ENCODE measurements around the gene STK31. TPM values are rescaled to one million over a fixed set of nuclear protein-coding genes. Genes with fewer than 3 reads are reported as not detected.
A peak's percentile ranks its signal among the peaks of the same experiment; 100 is the strongest.

The STK31 gene
- total and polyA plus RNA-seq, 4 experiments from 2014 or later = 0.55 to 1.1 TPM; not detected in 2

DNA sequence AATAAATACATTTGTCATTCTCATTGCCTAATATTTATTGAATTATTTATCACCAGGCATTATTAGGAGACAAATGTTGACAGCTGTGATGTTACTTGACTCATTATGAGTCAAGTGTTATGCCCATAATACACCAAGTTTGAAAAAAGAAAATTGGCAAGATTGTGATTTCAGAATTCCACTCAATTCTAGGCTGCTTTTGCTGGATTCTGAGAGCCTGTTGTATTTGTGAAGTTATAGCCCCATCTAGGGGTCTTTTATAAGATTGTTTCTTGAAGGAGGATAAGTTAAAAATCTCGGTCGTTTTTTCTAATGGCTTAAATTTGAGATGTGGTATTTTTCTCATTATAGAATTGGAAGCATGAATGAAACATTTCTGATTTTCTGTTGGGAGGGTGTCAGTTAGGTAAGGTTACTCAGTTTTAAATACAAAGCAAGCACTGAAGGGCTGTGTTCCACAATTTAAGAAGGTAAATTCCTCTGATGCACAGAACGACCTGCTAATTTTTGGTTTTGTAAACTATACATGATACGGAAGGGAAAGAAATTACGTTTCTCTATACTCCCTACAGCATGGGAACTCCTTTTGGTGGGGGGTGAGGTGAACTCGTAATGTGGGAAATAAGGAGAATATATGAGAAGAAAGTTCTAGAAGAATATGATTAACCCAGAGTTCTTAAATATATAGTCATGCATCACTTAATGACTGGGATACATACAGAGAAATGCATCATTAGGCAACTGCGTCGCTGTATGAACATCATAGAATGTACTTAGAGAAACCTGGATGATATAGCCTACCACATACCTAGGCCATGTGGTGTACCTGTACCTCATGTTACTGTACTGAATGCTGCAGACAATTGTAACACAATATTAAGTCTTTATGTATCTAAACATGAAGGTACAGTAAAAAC, 2.6 kb downstream of the STK31 start:
- Mint-ChIP-seq H3K36me3 (no peaks in the 10 kb centered on the region), H3K4me1 (no peaks in the 10 kb centered on the region), H3K27ac (no peak overlapping the region), H3K4me3 (no peak overlapping the region), H3K9me3 (no peaks in the 10 kb centered on the region), H3K27me3 (no peaks in the 10 kb centered on the region)
- Histone ChIP-seq H3K4me1 (ENCODE audit: insufficient read depth, low read length) (no peaks in the 10 kb centered on the region), H3K27me3 (ENCODE audit: insufficient read depth, low read length) (no peaks in the 10 kb centered on the region), H3K4me3 (ENCODE audit: low read length in 2 of 2) (no peak overlapping the region), H3K36me3 (ENCODE audit: insufficient read depth, low read length) (no peaks in the 10 kb centered on the region), H3K27ac (ENCODE audit: low read depth, low read length) (no peak overlapping the region), H3K9me3 (ENCODE audit: control insufficient read depth in 1 of 2, low read length in 2 of 2) (no peaks in the 10 kb centered on the region)
- POLR2A ChIA-PET (ENCODE audit: partially characterized antibody) = no interaction called here
- peak in 4 of 5 donors; percentile 37 to 53 (median 46) for DNase-seq
- CTCF ChIA-PET (ENCODE audit: partially characterized antibody) = interaction anchor here (1.0 to 5.3 kb wide), 24 partner anchors 8 to 1380 kb away, joined by 3 to 58 read pairs (median 5); no protein-coding TSS in a partner anchor
- intact Hi-C loops (cut with micrococcal nuclease) = loop anchor here (1.0 to 10.0 kb wide), 6 partner anchors 142 to 955 kb away; no protein-coding TSS in a partner anchor

- Histone ChIP-seq H3K9me3 (ENCODE audit: control insufficient read depth in 1 of 2, low read length in 2 of 2) (no peaks in the 10 kb centered on the region), H3K36me3 (ENCODE audit: insufficient read depth, low read length) (no peaks in the 10 kb centered on the region), H3K4me1 (ENCODE audit: insufficient read depth, low read length) (no peaks in the 10 kb centered on the region), H3K27me3 (ENCODE audit: insufficient read depth, low read length) (no peaks in the 10 kb centered on the region), H3K27ac (ENCODE audit: low read depth, low read length) (no peak overlapping the region), H3K4me3 (ENCODE audit: low read length in 2 of 2) (no peak overlapping the region)
- no peak for DNase-seq
- H3K4me1 Mint-ChIP-seq = no peaks in the 10 kb centered on the region
- H3K4me3 Mint-ChIP-seq = no peak overlapping the region
- ChIA-PET POLR2A (ENCODE audit: partially characterized antibody) (no interaction called here), CTCF (ENCODE audit: partially characterized antibody) (interaction anchor here (0.6 to 3.4 kb wide), 10 partner anchors 14 to 442 kb away, joined by 3 to 25 read pairs (median 6); no protein-coding TSS in a partner anchor)
- intact Hi-C loops (cut with micrococcal nuclease) = loop anchor here (5.0 to 10.0 kb wide), 3 partner anchors 356 to 954 kb away; no protein-coding TSS in a partner anchor
- H3K27ac Mint-ChIP-seq = no peak overlapping the region
- no peaks in the 10 kb centered on the region for H3K9me3 Mint-ChIP-seq
- H3K36me3 Mint-ChIP-seq = no peaks in the 10 kb centered on the region
- H3K27me3 Mint-ChIP-seq = no peaks in the 10 kb centered on the region
Measured at GRCh38 chr7:23713285-23714149, 3.5 kb downstream of the STK31 start.

- H3K36me3 Mint-ChIP-seq = no peaks in the 10 kb centered on the region
- H3K4me1 Mint-ChIP-seq = no peaks in the 10 kb centered on the region
- no peak for DNase-seq
- no peak overlapping the region for H3K4me3 Mint-ChIP-seq
- no peaks in the 10 kb centered on the region for H3K36me3 ChIP-seq (ENCODE audit: insufficient read depth, low read length)
- no peaks in the 10 kb centered on the region for H3K4me1 ChIP-seq (ENCODE audit: insufficient read depth, low read length)
- no peaks in the 10 kb centered on the region for H3K27me3 Mint-ChIP-seq
- no peak overlapping the region for H3K4me3 ChIP-seq (ENCODE audit: low read length in 2 of 2)
- H3K9me3 Mint-ChIP-seq = no peaks in the 10 kb centered on the region
- POLR2A ChIA-PET (ENCODE audit: partially characterized antibody) = no interaction called here
- no peaks in the 10 kb centered on the region for H3K9me3 ChIP-seq (ENCODE audit: control insufficient read depth in 1 of 2, low read length in 2 of 2)
- H3K27ac ChIP-seq (ENCODE audit: low read depth, low read length) = no peak overlapping the region
- H3K27ac Mint-ChIP-seq = no peak overlapping the region
- CTCF ChIA-PET (ENCODE audit: partially characterized antibody) = interaction anchor here (1.1 to 3.4 kb wide), 8 partner anchors 15 to 442 kb away, joined by 3 to 25 read pairs (median 8); no protein-coding TSS in a partner anchor
- no peaks in the 10 kb centered on the region for H3K27me3 ChIP-seq (ENCODE audit: insufficient read depth, low read length)
- intact Hi-C loops (cut with micrococcal nuclease) = loop anchor here (5.0 to 10.0 kb wide), 3 partner anchors 357 to 953 kb away; no protein-coding TSS in a partner anchor
Measured at GRCh38 chr7:23714150-23714464, 4.1 kb downstream of the STK31 start.

- Histone ChIP-seq H3K4me1 (ENCODE audit: insufficient read depth, low read length) (no peaks in the 10 kb centered on the region), H3K27me3 (ENCODE audit: insufficient read depth, low read length) (no peaks in the 10 kb centered on the region), H3K27ac (ENCODE audit: low read depth, low read length) (no peak overlapping the region), H3K4me3 (ENCODE audit: low read length in 2 of 2) (no peak overlapping the region), H3K9me3 (ENCODE audit: control insufficient read depth in 1 of 2, low read length in 2 of 2) (no peaks in the 10 kb centered on the region), H3K36me3 (ENCODE audit: insufficient read depth, low read length) (no peaks in the 10 kb centered on the region)
- ChIA-PET POLR2A (ENCODE audit: partially characterized antibody) (no interaction called here), CTCF (ENCODE audit: partially characterized antibody) (interaction anchor here (1.1 to 3.4 kb wide), 9 partner anchors 15 to 443 kb away, joined by 3 to 25 read pairs (median 8); no protein-coding TSS in a partner anchor)
- DNase-seq = no peak
- no peaks in the 10 kb centered on the region for H3K4me1 Mint-ChIP-seq
- no peaks in the 10 kb centered on the region for H3K27me3 Mint-ChIP-seq
- no peaks in the 10 kb centered on the region for H3K36me3 Mint-ChIP-seq
- H3K9me3 Mint-ChIP-seq = no peaks in the 10 kb centered on the region
- intact Hi-C loops (cut with micrococcal nuclease) = loop anchor here (5.0 to 10.0 kb wide), 3 partner anchors 357 to 953 kb away; no protein-coding TSS in a partner anchor
- no peak overlapping the region for H3K4me3 Mint-ChIP-seq
- no peak overlapping the region for H3K27ac Mint-ChIP-seq
Measured at GRCh38 chr7:23714579-23714978, 4.6 kb downstream of the STK31 start.

DNA sequence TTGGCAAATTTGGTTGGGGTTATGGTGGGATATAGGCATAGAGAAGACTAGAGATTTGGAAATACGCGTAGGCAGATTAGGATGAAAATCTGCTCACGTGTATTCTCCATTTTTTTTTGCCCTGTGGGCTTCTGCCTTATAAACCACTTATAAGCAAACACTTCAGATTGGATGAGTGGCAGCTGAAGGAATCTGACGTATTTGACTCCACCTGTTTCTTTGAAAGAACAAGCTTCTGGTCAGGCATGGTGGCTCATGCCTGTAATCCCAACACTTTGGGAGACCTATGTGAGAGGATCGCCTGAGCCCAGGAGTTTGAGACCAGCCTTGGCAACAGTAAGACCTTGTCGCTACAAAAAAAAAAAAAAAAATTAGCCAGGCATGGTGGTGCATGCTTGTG, 5.1 kb downstream of the STK31 start:
- Mint-ChIP-seq H3K27me3 (no peaks in the 10 kb centered on the region), H3K36me3 (no peaks in the 10 kb centered on the region), H3K4me1 (no peaks in the 10 kb centered on the region), H3K4me3 (no peak overlapping the region), H3K9me3 (no peaks in the 10 kb centered on the region), H3K27ac (no peak overlapping the region)
- Histone ChIP-seq H3K36me3 (ENCODE audit: insufficient read depth, low read length) (no peaks in the 10 kb centered on the region), H3K27me3 (ENCODE audit: insufficient read depth, low read length) (no peaks in the 10 kb centered on the region), H3K27ac (ENCODE audit: low read depth, low read length) (no peak overlapping the region), H3K9me3 (ENCODE audit: control insufficient read depth in 1 of 2, low read length in 2 of 2) (no peaks in the 10 kb centered on the region), H3K4me1 (ENCODE audit: insufficient read depth, low read length) (no peaks in the 10 kb centered on the region), H3K4me3 (ENCODE audit: low read length in 2 of 2) (no peak overlapping the region)
- CTCF ChIA-PET (ENCODE audit: partially characterized antibody) = interaction anchor here (1.2 to 3.4 kb wide), 5 partner anchors 143 to 443 kb away, joined by 3 to 25 read pairs (median 8); no protein-coding TSS in a partner anchor
- no peak for DNase-seq
- intact Hi-C loops (cut with micrococcal nuclease) = loop anchor here (10.0 kb wide), 1 partner anchor 630 kb away; no protein-coding TSS in a partner anchor
- POLR2A ChIA-PET (ENCODE audit: partially characterized antibody) = no interaction called here

DNA sequence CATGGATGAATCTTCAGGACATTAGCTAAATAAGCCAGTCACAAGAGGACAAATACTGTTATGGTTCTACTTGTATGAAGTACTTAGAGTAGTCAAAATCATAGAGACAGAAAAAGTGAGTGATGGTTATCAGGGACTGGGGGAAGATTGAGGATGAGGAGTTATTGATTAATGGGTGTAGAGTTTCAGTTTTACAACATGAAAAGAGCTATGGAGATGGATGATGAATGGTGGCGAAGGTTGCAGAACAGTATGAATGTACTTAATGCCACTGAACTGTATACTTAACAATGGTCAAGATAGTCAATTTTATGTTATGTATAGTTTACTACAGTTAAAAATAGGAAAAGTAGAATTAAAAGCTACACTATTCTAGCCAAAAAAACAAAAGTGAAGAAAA, 7.8 kb downstream of the STK31 start:
- H3K4me3 Mint-ChIP-seq = no peak overlapping the region
- no peaks in the 10 kb centered on the region for H3K27me3 Mint-ChIP-seq
- H3K27ac Mint-ChIP-seq = no peak overlapping the region
- ChIA-PET CTCF (ENCODE audit: partially characterized antibody) (interaction anchor here (1.0 to 1.9 kb wide), 3 partner anchors 21 to 171 kb away, joined by 4 to 6 read pairs (median 5); no protein-coding TSS in a partner anchor), POLR2A (ENCODE audit: partially characterized antibody) (no interaction called here)
- H3K4me1 ChIP-seq (ENCODE audit: insufficient read depth, low read length) = no peaks in the 10 kb centered on the region
- no peak overlapping the region for H3K4me3 ChIP-seq (ENCODE audit: low read length in 2 of 2)
- no peaks in the 10 kb centered on the region for H3K4me1 Mint-ChIP-seq
- H3K36me3 ChIP-seq (ENCODE audit: insufficient read depth, low read length) = no peaks in the 10 kb centered on the region
- no peak overlapping the region for H3K27ac ChIP-seq (ENCODE audit: low read depth, low read length)
- no peaks in the 10 kb centered on the region for H3K27me3 ChIP-seq (ENCODE audit: insufficient read depth, low read length)
- no peaks in the 10 kb centered on the region for H3K9me3 ChIP-seq (ENCODE audit: control insufficient read depth in 1 of 2, low read length in 2 of 2)
- intact Hi-C loops (cut with micrococcal nuclease) = loop anchor here (10.0 kb wide), 1 partner anchor 633 kb away; no protein-coding TSS in a partner anchor
- no peaks in the 10 kb centered on the region for H3K9me3 Mint-ChIP-seq
- no peak for DNase-seq
- no peaks in the 10 kb centered on the region for H3K36me3 Mint-ChIP-seq

Data from CD4-positive, alpha-beta memory T cell (primary cell).